ENCODE data around the gene HOXB2. TPM values are rescaled to one million over a fixed set of nuclear protein-coding genes. Genes with fewer than 3 reads are reported as not detected.

The HOXB2 gene
- total and polyA plus RNA-seq, 4 donors, result 6.6 to 62.4 (median 33.7) TPM

DNA sequence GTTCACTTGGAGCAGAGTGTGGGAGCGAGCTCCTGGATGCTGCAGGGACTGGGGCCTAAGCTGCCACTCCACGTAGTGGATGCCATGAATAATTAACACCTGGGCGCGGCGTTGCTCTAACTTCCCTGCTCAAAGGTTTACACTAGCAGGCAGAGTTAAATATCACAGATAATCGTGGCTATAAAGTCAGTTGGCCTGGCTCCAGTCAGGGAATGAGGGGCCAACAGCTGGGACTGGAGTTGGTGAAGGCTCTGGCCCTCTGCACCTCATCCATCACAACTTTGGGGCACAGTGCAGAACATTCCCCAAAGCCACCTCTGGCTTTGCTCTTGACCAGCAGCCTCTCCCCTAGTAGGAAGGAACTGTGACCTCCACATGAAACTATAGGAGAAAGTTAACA is 22.3 kb upstream of the HOXB2 start:
- WGBS (ENCODE audit: insufficient coverage), result 21% methylated on average over 6 of the region's 6 CpGs
- no peaks in the 10 kb centered on the region for H3K9me3 ChIP-seq (ENCODE audit: control insufficient read depth, insufficient read depth, low read length)
- peaks cover 83% of the 10 kb centered on the region for H3K4me1 ChIP-seq (ENCODE audit: control insufficient read depth, insufficient read depth, low read length)
- H3K27ac ChIP-seq (ENCODE audit: low read depth, low read length), result peak overlapping the region; percentile 99
- H3K36me3 ChIP-seq (ENCODE audit: control insufficient read depth, insufficient read depth, low read length), result peaks cover 28% of the 10 kb centered on the region
- H3K27me3 ChIP-seq (ENCODE audit: control insufficient read depth, insufficient read depth, low read length), result no peaks in the 10 kb centered on the region
- peak overlapping the region; percentile 20 for H3K4me3 ChIP-seq (ENCODE audit: low read depth, low read length)
- DNase-seq (ENCODE audit: low read depth in 4 of 6, low spot score in 6 of 6), result no peak

DNA sequence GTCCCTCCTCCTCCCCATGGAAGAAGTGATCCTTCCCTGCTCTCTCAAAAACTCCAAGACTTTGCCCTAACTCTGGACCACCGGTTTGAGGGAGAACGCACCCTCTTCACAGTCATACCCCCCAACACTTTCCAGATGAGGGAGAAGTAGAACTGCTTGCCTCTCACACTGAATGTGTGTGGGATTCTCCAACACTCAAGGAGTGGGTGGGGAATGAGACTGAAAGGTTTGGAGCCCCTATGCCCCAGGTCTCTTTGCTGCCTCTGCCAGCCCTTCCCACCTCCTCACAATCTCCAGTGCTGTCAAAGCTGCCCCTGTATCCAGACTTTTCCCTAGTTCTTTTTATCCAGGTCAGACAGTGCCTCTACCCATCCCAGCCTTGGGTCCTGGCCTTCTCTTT is 21.8 kb upstream of the HOXB2 start:
- peak overlapping the region; percentile 99 for H3K27ac ChIP-seq (ENCODE audit: low read depth, low read length)
- WGBS (ENCODE audit: insufficient coverage), result no CpG with 5 or more reads among the region's 2 CpGs
- H3K27me3 ChIP-seq (ENCODE audit: control insufficient read depth, insufficient read depth, low read length), result no peaks in the 10 kb centered on the region
- H3K4me3 ChIP-seq (ENCODE audit: low read depth, low read length), result peak overlapping the region; percentile 20
- H3K9me3 ChIP-seq (ENCODE audit: control insufficient read depth, insufficient read depth, low read length), result no peaks in the 10 kb centered on the region
- H3K4me1 ChIP-seq (ENCODE audit: control insufficient read depth, insufficient read depth, low read length), result peaks cover 85% of the 10 kb centered on the region
- H3K36me3 ChIP-seq (ENCODE audit: control insufficient read depth, insufficient read depth, low read length), result peaks cover 27% of the 10 kb centered on the region
- no peak for DNase-seq (ENCODE audit: low read depth in 4 of 6, low spot score in 6 of 6)

DNA sequence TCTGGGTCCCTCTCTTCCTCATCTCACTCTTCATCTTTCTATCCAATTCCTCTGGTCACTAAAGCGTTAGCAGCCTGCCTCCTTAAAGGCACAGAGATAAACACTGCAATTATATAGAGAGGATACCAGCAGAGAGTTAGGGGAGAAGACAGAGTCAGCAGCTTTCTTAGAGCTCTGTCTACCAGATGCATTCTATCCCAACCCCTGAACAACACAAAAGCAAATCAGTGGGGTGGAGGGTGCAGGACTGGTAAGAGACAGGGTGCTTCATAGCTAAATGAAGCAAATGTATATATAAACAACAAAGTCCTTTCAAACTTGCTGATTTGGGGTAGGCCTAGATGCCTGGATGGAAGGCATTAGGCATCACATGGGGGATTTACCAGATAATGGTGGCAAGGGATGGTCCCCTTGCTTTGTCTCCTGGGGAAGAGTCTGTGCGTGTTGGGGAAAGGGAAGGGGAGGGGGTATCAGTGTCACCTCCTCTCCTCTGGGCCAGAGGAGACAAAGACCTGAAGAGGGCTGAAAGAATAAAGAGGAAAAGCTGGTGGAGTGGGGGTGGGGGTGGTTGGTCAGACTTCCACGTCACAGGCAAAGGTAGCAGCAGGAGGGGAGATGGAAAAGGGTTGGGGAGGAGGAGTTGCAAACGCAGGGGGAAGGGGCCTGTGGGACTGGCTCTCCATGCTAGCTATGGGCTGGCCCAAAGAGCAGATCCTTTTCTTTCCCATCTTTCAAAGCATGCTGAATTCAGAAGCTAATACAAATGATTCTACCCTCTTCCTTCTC is 21.2 kb upstream of the HOXB2 start:
- peaks cover 85% of the 10 kb centered on the region for H3K4me1 ChIP-seq (ENCODE audit: control insufficient read depth, insufficient read depth, low read length)
- peaks cover 25% of the 10 kb centered on the region for H3K36me3 ChIP-seq (ENCODE audit: control insufficient read depth, insufficient read depth, low read length)
- H3K27me3 ChIP-seq (ENCODE audit: control insufficient read depth, insufficient read depth, low read length), result no peaks in the 10 kb centered on the region
- DNase-seq (ENCODE audit: low read depth in 4 of 6, low spot score in 6 of 6), result peak in 1 of 6 donors; percentile 86
- WGBS (ENCODE audit: insufficient coverage), result 16% methylated on average over 2 of the region's 4 CpGs
- no peaks in the 10 kb centered on the region for H3K9me3 ChIP-seq (ENCODE audit: control insufficient read depth, insufficient read depth, low read length)
- H3K4me3 ChIP-seq (ENCODE audit: low read depth, low read length), result peak overlapping the region; percentile 20
- peak overlapping the region; percentile 99 for H3K27ac ChIP-seq (ENCODE audit: low read depth, low read length)

DNA sequence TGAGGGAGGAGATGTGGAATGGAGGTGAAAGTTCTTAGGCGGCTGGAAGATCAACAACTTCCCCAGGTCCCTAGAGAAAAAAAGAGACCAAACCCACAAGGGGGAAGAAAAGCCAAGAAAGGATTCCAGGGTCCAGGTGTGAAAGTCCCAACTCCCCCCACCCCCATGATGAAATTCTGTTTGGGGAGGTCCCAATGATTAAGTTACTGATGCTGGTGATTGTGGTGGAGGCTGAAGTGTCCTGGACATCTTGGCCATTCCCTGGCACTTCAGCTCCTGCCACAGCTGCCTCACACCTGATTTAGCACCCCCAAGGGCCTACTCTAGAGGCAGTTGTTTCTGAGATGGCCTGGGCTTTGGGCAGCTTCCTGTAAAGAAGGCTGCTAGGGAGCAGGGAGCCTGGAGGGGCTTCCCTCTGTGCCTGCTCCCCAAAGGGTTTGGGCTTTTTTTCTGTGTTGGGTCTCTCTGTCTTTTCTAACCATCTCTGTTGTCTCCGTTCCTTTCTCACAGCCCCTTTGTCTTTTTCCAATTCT is 20.2 kb upstream of the HOXB2 start:
- peak overlapping the region; percentile 48 for H3K4me3 ChIP-seq (ENCODE audit: low read depth, low read length)
- H3K36me3 ChIP-seq (ENCODE audit: control insufficient read depth, insufficient read depth, low read length), result peaks cover 26% of the 10 kb centered on the region
- no peaks in the 10 kb centered on the region for H3K27me3 ChIP-seq (ENCODE audit: control insufficient read depth, insufficient read depth, low read length)
- no peak for DNase-seq (ENCODE audit: low read depth in 4 of 6, low spot score in 6 of 6)
- H3K4me1 ChIP-seq (ENCODE audit: control insufficient read depth, insufficient read depth, low read length), result peaks cover 85% of the 10 kb centered on the region
- WGBS (ENCODE audit: insufficient coverage), result no CpG with 5 or more reads among the region's 2 CpGs
- no peaks in the 10 kb centered on the region for H3K9me3 ChIP-seq (ENCODE audit: control insufficient read depth, insufficient read depth, low read length)
- peak overlapping the region; percentile 99 for H3K27ac ChIP-seq (ENCODE audit: low read depth, low read length)

DNA sequence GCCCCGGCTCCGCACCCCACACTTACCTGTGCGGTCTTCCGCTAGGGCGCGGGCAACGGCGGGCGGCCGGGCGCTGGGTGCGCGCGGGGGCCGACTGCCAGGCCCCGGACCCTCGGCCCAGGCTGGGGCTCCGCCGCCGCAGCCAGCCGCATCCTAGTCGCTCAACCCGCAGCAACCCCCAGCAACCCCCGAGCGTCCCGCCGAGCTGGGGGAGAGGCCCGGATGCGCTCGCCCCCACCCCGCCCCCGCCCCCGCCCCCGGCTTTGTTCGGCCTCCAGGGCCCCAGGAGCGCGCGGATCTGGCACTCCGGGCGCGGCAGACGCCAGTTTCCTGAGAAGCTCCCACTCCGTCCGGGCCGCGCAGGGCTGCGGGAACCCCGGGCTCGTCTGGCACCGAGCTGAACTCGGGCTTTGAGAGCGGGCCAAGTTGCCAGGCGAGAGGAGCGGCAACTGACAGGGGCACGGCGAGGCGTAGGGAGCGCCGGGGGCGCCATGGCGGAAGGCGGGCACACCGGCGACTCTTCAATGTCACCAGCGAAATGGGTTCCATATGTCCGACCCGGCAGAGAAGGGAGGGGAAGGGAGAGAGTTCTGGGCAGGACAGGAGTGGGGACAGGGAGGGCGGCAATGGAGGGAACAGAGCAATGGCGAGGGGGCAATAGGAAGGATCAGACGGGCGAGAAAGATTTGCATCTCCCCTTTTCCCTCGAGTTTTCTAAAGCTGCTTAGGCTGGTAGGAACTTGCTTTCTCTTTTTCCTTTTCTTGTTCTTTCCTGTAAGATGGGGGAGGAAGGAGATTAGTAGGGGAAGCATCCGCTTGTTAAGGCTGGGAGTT is 19.5 kb upstream of the HOXB2 start:
- Histone ChIP-seq H3K27ac (ENCODE audit: low read depth, low read length) (peak overlapping the region; percentile 99), H3K27me3 (ENCODE audit: control insufficient read depth, insufficient read depth, low read length) (no peaks in the 10 kb centered on the region), H3K4me3 (ENCODE audit: low read depth, low read length) (peak overlapping the region; percentile 48), H3K36me3 (ENCODE audit: control insufficient read depth, insufficient read depth, low read length) (peaks cover 32% of the 10 kb centered on the region), H3K4me1 (ENCODE audit: control insufficient read depth, insufficient read depth, low read length) (peaks cover 91% of the 10 kb centered on the region), H3K9me3 (ENCODE audit: control insufficient read depth, insufficient read depth, low read length) (no peaks in the 10 kb centered on the region)
- WGBS (ENCODE audit: insufficient coverage), result 4% methylated on average over 69 of the region's 73 CpGs
- DNase-seq (ENCODE audit: low read depth in 4 of 6, low spot score in 6 of 6), result peak in 1 of 6 donors; percentile 66

DNA sequence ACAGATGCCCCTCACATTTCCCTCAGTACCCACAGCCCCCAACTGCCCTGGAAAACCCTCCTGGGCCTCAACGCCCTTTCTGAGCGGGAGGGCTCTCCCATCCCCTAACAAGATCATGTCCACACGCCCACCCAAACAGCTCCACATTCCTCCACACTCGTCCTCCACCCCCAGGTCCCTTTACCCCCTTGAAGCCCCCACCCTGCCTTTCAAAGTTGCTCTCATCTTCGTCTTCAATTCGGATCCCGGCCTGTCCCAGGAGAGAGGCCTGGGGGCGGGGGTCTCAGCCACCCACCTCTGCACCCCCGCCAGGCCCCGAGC is 18.9 kb upstream of the HOXB2 start:
- DNase-seq (ENCODE audit: low read depth in 4 of 6, low spot score in 6 of 6), result no peak
- peaks cover 93% of the 10 kb centered on the region for H3K4me1 ChIP-seq (ENCODE audit: control insufficient read depth, insufficient read depth, low read length)
- H3K4me3 ChIP-seq (ENCODE audit: low read depth, low read length), result peak overlapping the region; percentile 30
- peaks cover 32% of the 10 kb centered on the region for H3K36me3 ChIP-seq (ENCODE audit: control insufficient read depth, insufficient read depth, low read length)
- peak overlapping the region; percentile 99 for H3K27ac ChIP-seq (ENCODE audit: low read depth, low read length)
- 2% methylated on average over 10 of the region's 10 CpGs for WGBS (ENCODE audit: insufficient coverage)
- no peaks in the 10 kb centered on the region for H3K9me3 ChIP-seq (ENCODE audit: control insufficient read depth, insufficient read depth, low read length)
- H3K27me3 ChIP-seq (ENCODE audit: control insufficient read depth, insufficient read depth, low read length), result no peaks in the 10 kb centered on the region

DNA sequence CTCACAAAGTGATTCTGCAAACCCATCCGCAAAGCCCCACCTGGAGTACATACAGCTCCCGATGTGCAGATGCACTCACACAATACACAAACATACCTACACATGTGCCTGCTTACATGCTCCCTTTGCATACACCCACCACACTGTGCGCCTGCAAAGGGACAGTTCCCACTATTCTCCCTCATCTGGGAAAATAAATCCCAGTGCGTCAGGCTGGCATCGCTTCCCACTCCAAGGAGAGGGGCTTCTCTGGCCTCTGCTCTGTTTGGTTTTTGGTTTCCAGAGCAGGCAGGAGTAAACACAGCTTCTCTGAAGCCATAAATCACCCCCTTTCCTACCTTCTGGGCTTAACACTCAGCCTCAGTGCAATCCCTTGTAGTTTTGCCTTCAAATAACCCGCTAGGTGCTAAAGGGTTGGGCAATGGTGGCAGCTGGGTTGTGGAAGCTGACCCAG is 18.5 kb upstream of the HOXB2 start:
- Histone ChIP-seq H3K4me3 (ENCODE audit: low read depth, low read length) (peak overlapping the region; percentile 30), H3K27me3 (ENCODE audit: control insufficient read depth, insufficient read depth, low read length) (no peaks in the 10 kb centered on the region), H3K9me3 (ENCODE audit: control insufficient read depth, insufficient read depth, low read length) (no peaks in the 10 kb centered on the region), H3K27ac (ENCODE audit: low read depth, low read length) (peak overlapping the region; percentile 99), H3K36me3 (ENCODE audit: control insufficient read depth, insufficient read depth, low read length) (peaks cover 36% of the 10 kb centered on the region), H3K4me1 (ENCODE audit: control insufficient read depth, insufficient read depth, low read length) (peaks cover 93% of the 10 kb centered on the region)
- WGBS (ENCODE audit: insufficient coverage), result 10% methylated on average over 5 of the region's 6 CpGs
- DNase-seq (ENCODE audit: low read depth in 4 of 6, low spot score in 6 of 6), result peak in 2 of 6 donors; percentile 62 to 88

DNA sequence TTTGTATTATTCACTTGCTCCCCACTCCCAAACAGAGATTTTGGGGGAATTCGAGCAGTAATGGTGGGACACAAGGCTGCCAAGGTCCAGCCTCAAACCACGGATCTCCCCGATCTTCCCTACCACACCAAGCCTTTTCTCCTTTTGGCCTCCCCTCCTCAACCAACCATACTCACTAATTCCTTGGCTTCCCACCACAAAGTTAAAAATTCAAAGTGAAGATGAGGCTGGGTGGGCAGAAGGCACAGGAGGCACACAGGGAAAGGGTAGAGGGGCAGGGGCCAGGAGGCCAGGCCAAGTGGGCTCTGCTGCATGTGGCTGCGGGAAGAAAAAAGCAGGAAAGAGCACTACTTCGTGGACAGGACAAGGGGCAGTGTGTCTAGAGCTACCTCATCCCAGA is 18.0 kb upstream of the HOXB2 start:
- H3K27me3 ChIP-seq (ENCODE audit: control insufficient read depth, insufficient read depth, low read length), result no peaks in the 10 kb centered on the region
- H3K4me1 ChIP-seq (ENCODE audit: control insufficient read depth, insufficient read depth, low read length), result peaks cover 93% of the 10 kb centered on the region
- WGBS (ENCODE audit: insufficient coverage), result 4% methylated on average over 4 of the region's 5 CpGs
- H3K4me3 ChIP-seq (ENCODE audit: low read depth, low read length), result peak overlapping the region; percentile 30
- H3K9me3 ChIP-seq (ENCODE audit: control insufficient read depth, insufficient read depth, low read length), result no peaks in the 10 kb centered on the region
- H3K27ac ChIP-seq (ENCODE audit: low read depth, low read length), result peak overlapping the region; percentile 99
- peaks cover 40% of the 10 kb centered on the region for H3K36me3 ChIP-seq (ENCODE audit: control insufficient read depth, insufficient read depth, low read length)
- no peak for DNase-seq (ENCODE audit: low read depth in 4 of 6, low spot score in 6 of 6)

DNA sequence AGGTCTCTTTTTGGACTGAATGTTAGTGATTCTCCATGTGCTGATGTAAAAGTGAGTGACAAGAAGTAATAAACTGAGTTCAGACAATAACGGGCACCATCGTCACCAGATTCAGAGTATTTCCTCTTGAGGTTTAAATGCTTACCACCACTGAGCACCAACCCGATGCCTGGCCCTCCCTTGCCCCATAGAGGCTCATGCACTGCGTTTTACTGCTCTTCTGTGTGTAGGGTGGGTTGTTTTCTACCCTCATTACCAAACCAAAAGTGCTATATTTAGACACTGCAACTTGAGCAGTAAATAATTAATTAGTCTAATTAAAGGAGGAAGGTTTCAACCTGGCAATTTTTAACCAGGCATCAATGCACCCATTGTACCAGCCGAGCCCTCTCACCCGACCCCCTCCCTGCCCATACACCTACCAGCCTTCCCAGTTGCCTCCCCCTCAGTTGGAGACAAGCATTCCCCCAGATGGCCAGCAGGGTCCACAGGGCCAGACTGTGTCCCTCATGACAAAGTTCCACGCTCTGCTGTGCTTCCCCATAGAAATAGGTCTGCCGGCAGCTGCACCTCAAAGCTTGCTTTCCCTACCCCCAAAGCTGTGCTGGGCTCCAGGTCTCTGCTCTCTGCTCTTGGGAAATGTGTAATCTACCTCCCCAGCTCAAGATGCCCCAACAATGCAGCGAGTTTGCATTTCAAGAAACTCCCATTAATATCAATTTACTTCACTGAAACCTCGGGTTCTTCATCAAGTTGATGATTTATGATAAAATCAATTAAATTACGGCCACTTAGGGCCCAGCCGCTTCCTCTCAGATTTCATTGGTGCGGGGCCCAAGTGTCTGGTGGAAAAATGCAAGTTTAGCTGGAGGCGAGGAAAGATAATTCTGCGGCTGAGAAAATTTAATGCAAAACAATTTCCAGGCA is 17.2 kb upstream of the HOXB2 start:
- Histone ChIP-seq H3K36me3 (ENCODE audit: control insufficient read depth, insufficient read depth, low read length) (peaks cover 41% of the 10 kb centered on the region), H3K4me1 (ENCODE audit: control insufficient read depth, insufficient read depth, low read length) (peaks cover 95% of the 10 kb centered on the region), H3K27me3 (ENCODE audit: control insufficient read depth, insufficient read depth, low read length) (no peaks in the 10 kb centered on the region), H3K9me3 (ENCODE audit: control insufficient read depth, insufficient read depth, low read length) (no peaks in the 10 kb centered on the region), H3K4me3 (ENCODE audit: low read depth, low read length) (peak overlapping the region; percentile 30), H3K27ac (ENCODE audit: low read depth, low read length) (peak overlapping the region; percentile 99)
- WGBS (ENCODE audit: insufficient coverage), result 16% methylated on average over 7 of the region's 15 CpGs
- DNase-seq (ENCODE audit: low read depth in 4 of 6, low spot score in 6 of 6), result no peak
